GOT3 (cell line): Measurements from ENCODE around the gene IPO9.
"Not testable (repeated sequence)": the region's sequence is repeated elsewhere in the genome, so short reads cannot be mapped to it uniquely, and the experiment has no call there.

Source experiments
- DNase-seq: peaks from one replicate; lab custom pipeline; 2025; ENCODE audit warnings: mixed read lengths; lab: John Stamatoyannopoulos, UW

IPO9 gene

DNA sequence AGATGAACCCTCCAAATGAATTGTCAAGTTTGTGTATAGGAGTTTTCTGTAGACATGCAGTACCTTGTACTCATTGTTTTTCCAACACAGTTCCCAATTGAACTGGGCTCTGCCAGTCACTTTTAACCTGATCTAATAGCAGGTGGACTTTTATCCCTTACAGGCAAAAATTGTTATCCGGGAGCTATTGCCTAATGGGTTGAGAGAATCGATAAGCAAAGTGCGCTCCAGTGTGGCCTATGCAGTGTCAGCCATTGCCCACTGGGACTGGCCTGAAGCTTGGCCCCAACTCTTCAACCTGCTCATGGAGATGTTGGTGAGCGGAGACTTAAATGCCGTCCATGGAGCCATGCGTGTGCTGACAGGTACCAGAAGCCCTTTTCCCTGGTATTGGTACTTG, 19.3 kb downstream of the IPO9 start:
- DNase-seq: no peak

DNA sequence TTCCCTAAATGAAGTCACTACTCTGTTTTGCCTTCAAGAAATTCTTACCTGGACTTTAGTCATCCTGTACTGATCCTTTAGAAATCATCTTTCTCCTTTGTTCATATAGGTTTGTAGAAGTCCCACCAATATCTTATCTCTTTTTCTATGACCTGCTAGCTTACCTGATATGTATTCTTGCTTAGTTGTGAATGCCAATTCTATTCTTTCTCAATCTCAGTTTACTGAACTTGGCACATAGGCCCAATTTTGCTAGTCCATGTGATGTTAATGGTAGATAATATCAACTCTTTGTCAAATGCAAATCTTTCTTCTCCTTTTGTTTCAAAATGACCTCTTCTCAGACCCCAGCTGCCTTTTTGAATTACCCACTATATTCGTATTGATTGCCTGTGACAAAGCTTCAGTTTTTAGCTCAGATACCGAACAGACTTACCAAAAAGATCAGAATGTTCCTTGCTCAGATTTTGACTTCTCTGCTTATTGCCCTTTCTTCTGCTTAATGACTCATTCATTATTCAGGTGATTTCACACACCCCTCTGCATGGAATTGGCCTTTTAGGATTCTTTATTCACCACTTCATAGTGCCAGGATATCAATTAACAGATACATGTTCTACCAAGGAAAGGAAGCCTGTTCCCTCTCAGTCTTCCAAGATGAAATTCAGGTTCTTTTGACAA, 20.6 kb downstream of the IPO9 start:
- DNase-seq: no peak

DNA sequence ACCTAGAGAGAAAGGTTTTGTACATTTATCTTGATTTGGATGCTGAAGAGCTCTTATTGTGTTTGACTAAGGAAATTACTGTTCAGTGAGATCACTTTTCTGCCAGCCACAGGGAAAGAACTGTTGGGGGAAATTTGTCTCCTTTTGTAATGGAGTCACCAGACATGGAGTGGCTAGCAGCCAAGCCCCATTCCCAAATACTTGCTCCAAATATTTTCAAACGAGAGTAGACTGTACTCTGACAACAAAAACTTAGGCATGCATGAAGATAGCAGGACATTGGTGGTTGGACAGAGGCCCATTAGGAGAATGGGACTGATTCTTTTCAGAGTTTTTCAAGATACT, 21.1 kb downstream of the IPO9 start:
- DNase-seq: no peak

DNA sequence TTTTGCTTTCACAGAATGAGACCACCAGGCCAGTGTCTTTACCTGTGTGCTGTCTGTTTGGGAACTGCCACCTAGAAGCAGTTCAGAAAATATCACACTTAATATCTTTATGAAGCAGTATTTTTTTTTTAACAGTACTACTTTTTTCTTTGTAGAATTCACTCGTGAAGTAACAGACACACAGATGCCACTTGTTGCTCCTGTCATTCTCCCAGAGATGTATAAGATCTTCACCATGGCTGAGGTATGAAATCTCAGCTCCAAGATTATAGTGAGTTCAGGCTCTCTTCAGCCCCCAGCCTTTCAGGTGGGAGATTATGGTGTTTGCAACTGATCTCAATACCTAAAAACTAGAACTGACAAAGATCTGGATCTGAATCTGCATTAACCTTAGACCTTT, 23.0 kb downstream of the IPO9 start:
- DNase-seq: no peak

DNA sequence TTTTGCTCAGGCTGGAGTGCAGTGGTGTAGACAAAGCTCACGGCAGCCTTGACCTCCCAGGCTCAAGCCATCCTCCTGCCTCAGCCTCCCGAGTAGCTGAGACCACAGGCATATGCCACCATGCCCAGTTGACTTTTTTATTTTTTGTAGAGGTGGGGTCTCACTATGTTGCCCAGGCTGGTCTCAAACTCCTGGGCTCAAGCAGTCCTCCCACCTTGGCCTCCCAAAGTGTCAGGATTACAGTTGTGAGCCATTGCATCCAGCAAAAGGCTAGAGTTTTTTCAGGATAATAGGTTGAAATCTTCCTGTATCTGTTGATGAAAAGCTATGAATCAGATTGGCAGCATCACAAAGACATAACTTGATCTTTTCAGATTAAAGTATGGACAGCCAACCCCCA, 27.8 kb downstream of the IPO9 start:
- not testable (repeated sequence) for DNase-seq

DNA sequence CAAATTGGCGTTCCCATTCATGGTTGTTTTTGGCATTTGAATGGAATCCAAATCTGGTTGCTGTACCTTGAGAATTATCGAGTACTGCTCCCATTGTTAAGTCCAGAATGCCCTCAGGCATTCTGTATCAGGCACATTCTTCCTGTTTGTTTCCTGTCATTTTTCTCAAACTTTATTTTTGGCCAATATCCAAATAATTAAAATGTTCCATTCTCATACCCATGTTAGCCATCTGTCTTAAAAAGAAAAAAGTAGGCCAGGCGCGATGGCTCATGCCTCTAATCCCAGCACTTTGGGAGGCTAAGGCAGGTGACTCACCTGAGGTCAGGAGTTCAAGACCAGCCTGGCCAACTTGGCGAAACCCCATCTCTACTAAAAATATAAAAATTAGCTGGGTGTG, 30.5 kb downstream of the IPO9 start:
- DNase-seq: no peak

DNA sequence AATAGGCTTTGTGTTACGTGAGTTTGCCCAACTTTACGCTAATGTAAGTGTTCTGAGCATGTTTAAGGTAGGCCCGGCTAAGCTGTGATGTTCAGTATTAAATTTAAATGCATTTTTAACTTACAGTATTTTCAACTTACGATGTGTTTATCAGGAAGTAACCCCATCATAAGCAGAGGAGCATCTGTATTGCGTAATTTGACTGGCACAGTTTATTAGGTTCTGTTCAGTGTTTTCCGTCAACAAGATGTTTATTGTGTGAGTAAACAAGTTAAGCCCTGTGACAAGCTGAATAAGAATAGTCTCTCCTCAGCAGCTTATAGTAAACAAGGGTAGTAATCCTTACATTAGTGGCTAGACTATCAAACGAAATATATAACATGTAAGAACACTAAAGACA, 32.5 kb downstream of the IPO9 start:
- no peak for DNase-seq

DNA sequence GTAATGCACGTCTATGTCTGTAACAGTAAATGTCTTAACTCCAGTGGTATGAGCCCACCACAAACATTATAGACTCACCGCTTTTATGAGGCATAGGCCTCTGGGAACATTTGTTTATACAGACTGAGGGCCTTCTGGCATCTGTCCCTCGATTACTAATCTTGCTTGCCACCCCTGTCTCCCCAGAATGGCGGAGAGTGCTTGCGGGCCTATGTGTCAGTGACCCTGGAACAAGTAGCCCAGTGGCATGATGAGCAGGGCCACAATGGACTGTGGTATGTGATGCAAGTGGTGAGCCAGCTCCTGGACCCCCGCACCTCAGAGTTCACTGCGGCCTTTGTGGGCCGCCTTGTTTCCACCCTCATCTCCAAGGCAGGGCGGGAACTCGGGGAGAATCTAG, 41.4 kb downstream of the IPO9 start:
- no peak for DNase-seq

DNA sequence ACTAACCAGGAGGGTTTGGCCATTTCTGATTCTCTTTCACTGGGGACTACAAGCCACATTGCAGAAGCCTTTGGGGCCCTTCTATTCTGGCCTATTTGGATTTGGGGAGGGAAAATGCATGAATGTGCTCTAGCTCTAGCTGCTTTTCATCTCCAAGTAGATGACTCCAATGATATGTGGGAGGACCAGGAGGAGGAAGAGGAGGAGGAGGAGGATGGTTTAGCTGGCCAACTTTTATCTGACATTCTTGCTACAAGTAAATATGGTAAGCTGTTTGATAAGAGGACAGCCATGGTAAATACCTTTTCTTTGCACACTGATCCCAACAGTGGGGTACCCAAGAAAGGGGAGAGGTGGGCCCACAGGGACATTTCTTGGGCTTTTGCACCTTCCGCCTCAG, 45.7 kb downstream of the IPO9 start:
- no peak for DNase-seq

DNA sequence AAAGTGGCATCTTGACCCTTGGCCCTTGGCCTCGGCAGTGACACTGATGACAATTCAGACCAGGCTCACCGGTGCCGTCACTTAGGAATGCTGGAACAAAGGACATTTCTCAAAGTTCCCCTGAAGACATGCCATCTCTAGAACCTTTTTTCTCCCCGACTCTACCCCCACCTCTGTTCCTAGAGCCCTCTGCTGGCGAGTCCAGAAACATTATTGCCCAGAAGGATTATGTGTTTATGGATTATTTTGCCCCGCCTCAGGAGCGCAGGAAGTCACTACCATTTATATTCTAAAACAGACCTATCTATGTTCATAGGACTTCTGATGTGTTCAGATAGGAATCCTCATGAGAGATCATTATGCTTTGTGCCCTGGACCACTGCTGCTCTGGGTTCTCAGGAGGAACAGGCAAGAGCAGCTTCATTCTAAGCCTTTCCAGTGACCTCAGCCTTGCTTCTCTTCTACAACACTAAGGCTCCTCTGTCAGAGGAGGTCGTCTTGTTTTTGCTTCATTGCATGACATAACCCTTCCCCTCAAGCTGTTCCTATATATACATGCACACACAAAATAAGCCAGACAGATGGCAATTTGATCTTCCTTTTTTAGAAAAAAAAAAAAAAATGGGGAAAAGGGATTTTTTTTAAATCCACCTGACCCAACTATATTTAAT, 47.3 kb downstream of the IPO9 start:
- DNase-seq: no peak

DNA sequence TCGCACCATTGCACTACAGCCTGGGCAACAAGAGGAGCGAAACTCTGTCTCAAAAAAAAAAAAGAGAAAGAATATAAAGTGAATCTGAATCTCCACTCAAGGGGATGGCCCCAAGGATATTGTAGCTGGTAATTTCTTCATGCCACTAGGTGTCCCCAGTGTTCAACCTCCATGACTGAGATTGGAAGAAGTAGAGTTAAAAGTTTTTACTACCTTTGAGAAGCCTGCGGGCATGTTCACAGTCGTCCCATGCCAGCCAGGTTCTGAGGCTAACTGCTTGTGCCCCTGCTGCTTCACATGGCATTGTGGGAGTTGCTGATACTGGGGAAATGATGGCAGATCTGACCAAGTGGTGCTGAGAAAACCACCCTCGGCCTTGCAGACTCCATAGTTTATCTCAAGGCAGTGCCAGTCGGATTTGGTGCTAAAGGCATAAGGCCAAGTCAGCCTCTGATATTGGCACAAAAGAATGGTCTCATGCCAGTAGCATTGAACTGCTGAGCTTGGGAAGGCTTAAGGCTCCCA, 49.0 kb downstream of the IPO9 start:
- DNase-seq: no peak

DNA sequence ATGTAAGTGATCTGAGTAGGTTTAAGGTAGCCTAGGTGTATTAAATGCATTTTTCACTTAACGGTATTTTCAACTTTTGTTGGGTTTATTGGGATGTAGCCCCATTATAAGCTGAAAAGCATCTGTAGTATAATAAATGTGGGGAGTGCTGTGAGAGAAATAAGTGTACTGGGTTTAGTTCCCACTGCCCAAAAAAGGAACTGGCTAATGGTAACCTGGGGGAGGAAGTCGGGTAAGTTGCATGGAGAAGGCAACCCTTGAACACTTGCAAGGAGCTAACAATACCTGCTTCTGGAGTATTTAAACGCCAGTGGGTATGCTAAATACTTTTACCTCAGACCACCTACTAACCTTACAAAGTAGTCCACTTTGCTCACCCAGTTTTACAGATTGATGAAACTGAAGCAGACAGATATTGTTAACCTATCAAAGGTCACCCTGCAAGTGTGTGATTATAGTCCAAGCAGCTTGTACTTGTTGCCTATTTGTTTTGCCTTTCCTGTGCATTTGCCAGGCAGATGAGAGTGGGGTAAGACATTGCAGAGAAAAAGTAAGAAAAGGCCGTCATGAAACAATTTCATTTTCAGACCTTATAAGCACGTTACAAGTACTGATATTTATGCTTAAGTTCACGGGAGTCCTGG, 52.1 kb downstream of the IPO9 start:
- DNase-seq: no peak

DNA sequence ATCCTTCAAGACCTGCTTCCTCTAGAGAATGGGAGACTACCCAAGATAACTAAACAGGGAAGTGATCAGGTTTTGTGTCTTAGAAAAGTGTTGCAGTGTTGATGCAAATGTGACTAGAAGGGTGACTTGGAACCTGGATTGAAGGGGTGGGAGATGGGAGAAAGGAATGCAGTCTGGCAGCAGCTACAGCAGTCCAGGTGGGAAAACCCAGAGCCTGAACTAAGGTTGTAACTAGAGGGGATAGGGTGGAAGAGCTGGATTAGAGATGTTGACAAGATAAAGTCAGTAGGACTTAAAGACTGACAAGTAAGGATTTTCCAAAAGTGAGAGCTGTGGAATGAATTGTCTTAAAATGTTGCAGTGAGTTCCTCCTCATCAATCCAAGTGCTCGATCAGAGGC, 52.7 kb downstream of the IPO9 start:
- no peak for DNase-seq

DNA sequence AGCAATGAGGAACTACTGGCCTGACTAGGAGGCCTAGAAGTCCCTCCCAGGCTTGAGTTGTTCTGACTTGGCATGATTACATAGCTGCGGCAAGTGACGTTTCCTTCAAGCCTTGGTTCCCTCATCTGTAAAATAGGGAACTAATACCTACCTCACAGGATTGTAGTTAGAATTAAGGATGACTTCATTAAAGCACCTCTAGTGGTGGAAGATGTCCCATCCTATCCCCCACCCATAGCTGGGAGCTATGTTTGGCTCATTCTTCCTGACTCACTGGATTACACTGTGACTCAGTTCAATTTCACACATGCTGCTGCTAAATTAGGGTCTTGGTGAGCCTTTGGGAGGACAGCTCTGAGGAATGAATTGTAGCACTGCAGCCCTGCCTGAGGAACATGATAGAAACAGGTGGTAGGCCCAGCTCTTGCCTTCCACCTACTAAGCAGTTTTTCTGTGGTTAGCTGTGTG, 53.7 kb downstream of the IPO9 start:
- no peak for DNase-seq

DNA sequence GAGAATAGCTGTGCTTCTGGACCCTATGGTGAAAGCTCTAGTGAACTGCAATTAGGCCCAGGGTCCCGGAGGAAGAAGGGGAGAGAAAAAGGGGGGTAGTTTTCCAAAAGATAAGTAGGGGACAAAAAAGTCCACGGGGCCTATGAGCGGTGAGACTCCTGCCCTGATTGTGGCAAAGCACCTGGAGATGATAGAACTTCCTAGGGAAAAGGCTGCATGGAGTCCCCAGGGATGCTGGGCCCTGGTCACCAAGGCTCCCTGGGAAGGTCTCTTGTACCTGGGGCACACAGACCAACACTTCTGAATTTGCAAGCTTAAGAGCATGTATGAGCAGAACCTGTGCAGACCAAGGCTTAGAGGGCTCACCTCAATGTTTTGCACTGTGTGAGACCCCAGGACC, 54.3 kb downstream of the IPO9 start:
- DNase-seq: no peak

DNA sequence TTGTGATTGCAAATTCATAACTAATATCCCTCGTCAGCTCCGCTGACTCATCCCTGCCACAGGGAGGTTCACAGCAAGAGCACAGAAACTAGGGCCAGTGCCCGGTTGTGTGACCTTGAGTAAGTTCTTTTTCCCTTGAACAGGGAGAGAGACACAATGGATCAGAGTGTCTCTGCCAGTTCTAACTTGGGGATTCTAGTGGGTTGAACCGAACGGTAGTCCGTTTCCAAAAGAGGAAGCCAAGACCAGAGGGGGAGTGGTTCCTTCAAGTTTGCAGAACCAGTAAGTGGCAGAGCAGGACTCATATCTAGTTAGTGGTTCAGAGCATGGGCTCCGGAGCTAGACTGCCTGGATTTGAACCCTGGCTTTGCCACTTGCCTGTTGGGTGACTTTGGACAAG, 54.8 kb downstream of the IPO9 start:
- DNase-seq: no peak

DNA sequence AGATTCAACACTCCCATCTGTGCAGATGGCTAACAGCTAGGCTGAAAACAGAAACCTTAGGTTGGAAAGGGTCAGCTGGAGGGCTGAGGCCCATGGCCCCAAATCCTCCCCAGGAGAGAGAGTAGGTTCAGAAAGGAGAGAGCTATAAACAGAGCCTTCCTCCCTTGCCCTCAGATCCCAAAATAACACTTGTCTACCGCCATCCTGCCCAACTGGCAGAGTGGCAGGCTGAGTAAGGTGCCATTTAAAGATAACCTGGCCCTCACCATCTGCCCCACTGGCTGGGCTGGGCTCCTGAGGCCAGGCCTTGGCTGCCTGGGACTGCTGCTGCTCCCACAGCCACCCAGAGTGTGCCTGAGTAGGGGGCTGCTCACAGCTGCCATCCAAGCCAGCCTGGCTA, 55.5 kb downstream of the IPO9 start:
- no peak for DNase-seq

DNA sequence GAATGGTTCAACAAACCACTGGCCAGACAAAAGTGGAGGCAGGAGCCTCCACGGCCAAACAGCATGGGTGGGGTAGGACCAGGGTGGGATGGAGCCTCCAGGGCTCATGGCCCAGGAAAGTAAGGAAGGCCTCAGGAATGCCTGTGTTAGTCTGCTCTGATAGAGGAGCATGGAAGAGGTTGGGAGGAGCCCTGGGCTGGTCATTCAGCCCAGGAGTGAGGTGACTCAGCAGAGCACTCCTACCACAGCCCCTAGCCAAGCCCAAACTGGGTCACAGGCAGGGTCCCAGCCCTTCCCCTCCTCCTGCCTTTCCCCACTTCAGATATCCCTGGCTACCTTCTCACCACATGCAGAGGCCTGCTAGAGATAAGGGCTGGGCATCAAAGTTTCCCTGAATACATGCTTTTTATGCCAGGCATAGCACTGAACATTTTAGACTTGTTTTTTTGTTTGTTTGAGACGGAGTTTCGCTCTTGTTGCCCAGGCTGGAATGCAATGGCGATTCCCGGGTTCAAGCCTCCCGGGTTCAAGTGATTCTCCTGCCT, 56.6 kb downstream of the IPO9 start:
- no peak for DNase-seq

DNA sequence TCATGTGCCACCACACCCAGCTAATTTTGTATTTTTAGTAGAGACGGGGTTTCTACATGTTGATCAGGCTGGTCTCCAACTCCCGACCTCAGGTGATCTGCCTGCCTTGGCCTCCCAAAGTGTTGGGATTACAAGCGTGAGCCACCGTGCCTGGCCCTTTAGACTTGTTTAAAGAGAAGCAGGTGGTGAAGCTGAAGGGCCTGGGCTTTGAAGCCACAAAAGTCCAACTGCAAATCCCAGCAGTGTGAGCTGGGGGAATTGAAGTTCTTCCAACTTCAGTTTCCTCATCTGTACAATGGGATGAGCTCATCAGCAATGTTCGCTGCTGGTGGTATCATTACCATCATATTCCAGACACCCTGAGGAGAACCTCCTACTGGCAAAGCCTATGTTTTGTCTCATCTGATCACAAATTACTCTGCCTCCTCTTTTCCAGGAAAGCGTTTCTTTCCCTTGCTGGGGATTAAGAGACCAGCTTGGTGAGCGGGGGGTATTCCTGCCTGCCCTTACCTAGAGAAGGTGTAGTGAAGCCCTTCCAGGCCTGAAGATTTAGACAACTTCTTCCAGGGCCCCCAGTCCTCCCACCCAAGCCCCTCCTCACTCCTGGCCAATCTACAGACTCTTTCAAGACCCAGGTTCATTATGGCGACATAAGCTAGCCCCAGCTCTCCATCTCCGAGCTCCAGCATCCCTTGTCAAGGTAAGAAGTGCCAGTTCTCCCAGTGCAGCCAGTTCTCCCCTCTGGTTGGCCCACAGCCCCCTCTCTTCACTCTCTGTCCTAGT, 57.3 kb downstream of the IPO9 start:
- DNase-seq: no peak

DNA sequence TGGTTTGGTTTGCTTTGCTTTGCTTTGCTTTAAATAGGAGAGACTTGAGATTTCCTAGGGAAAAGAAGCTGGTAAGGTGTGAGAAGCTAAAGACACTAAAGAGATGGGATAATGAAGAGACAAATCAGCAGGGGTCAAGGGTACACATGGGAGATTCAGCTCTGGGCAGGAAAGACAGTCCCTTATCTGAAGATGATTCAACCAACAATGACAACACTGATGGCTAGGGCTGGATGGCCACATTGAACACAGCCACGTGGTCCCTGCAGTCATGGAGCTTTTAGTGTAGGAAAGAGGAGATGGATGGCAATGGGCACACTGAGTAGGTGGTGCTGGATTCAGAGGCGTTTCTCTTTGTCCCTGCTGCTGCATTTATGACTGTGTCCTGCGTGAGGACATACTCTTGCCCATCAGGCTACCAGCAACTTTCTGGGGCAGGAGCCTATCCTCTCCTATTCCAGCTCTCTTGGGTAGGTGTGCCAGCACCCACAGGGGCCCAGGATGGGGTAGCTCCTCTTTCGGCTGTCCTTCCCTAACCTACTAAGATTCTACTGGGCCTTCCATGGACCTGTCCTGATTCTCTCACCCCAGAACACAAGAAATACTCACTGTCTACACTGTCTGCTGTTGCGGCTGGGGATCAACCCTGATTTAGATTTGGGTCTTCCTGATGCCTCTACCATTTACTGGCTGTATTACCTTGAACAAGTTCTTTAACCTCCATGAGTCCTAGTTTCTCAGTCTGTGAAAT, 58.3 kb downstream of the IPO9 start:
- no peak for DNase-seq

DNA sequence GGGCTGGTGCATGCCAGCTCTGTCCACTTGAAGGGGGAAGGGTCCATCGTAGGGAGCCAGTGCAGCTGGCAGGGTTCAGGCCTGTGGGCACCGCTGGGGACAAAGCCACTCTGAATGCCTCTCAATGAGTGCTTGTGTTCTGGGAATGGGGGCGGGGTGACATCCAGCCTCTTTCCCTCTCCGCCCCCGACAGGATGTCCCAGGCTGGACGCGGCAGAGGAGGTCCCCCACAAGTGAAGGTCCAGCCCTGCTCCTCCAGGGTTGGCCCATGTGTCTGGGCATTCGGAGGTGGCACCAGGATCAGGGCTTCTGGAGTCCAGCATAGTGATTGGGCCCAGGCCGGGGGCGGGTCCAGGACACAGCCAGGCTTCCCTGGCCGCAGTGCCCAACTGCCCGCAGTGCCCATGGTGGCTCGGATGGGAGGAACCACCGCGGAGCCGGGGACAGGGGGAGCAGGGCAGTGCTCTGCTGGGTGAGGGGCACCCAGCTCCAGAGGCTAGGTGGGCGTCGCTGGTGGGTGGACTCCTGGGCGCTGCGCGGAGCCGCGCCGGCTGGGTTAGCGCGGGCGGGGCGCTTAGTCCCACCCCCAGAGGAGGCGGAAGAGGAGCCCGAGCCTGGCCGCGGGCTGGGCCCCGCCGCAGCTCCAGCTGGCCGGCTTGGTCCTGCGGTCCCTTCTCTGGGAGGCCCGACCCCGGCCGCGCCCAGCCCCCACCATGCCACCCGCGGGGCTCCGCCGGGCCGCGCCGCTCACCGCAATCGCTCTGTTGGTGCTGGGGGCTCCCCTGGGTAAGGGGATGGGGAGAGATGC, 59.5 kb downstream of the IPO9 start, which contains the start of gene SHISA4:
Gene SHISA4 (plus strand): TSS at position 617 of the 808 bp plus-strand sequence. CDS start 97 bp downstream, at position 714.
- DNase-seq: peak; percentile 81
